ENCODE data around the gene TTLL6. TPM values are rescaled to one million over a fixed set of nuclear protein-coding genes. Genes with fewer than 3 reads are reported as not detected.

The TTLL6 gene
- total RNA-seq, 1 donor: not detected

- no peak overlapping the region for H3K4me3 ChIP-seq (ENCODE audit: insufficient read depth, low read length)
- no peak overlapping the region for H3K4me2 ChIP-seq (ENCODE audit: insufficient read depth, low read length)
- no peak overlapping the region for H2AFZ ChIP-seq (ENCODE audit: low read length)
- no peaks in the 10 kb centered on the region for H3K79me2 ChIP-seq (ENCODE audit: insufficient read depth, low read length)
- H3K36me3 ChIP-seq (ENCODE audit: insufficient read depth, low read length): no peaks in the 10 kb centered on the region
- H3K9me3 ChIP-seq (ENCODE audit: low read depth, low read length): no peaks in the 10 kb centered on the region
- H3K4me1 ChIP-seq (ENCODE audit: insufficient read depth, low read length): peaks cover 11% of the 10 kb centered on the region
- H3K27me3 ChIP-seq (ENCODE audit: insufficient read depth, low read length): peaks cover 31% of the 10 kb centered on the region
- no peak for DNase-seq (ENCODE audit: insufficient read length, low spot score, missing footprints)
- no peaks in the 10 kb centered on the region for H4K20me1 ChIP-seq (ENCODE audit: insufficient read depth, low read length)
- H3K27ac ChIP-seq (ENCODE audit: low read depth, low read length): no peak overlapping the region
- TF ChIP-seq CTCF (IDR thresholded peaks at IDR 0.05; ENCODE audit: extremely low read depth, low read depth, low read length): no peak
Measured at GRCh38 chr17:48792033-48792798, 24.8 kb downstream of the TTLL6 start.

- H3K4me3 ChIP-seq (ENCODE audit: insufficient read depth, low read length): peak overlapping the region; percentile 29
- H3K79me2 ChIP-seq (ENCODE audit: insufficient read depth, low read length): no peaks in the 10 kb centered on the region
- H3K9me3 ChIP-seq (ENCODE audit: low read depth, low read length): no peaks in the 10 kb centered on the region
- H3K27ac ChIP-seq (ENCODE audit: low read depth, low read length): no peak overlapping the region
- H4K20me1 ChIP-seq (ENCODE audit: insufficient read depth, low read length): no peaks in the 10 kb centered on the region
- H3K4me2 ChIP-seq (ENCODE audit: insufficient read depth, low read length): peak overlapping the region; percentile 18
- peak overlapping the region; percentile 32 for H2AFZ ChIP-seq (ENCODE audit: low read length)
- TF ChIP-seq CTCF (IDR thresholded peaks at IDR 0.05; ENCODE audit: extremely low read depth, low read depth, low read length): peak; percentile 92
- H3K27me3 ChIP-seq (ENCODE audit: insufficient read depth, low read length): peaks cover 35% of the 10 kb centered on the region
- peaks cover 11% of the 10 kb centered on the region for H3K4me1 ChIP-seq (ENCODE audit: insufficient read depth, low read length)
- peak; percentile 90 for DNase-seq (ENCODE audit: insufficient read length, low spot score, missing footprints)
- H3K36me3 ChIP-seq (ENCODE audit: insufficient read depth, low read length): no peaks in the 10 kb centered on the region
Measured at GRCh38 chr17:48791128-48792032, 25.6 kb downstream of the TTLL6 start.

- TF ChIP-seq CTCF (IDR thresholded peaks at IDR 0.05; ENCODE audit: extremely low read depth, low read depth, low read length): no peak
- Histone ChIP-seq H4K20me1 (ENCODE audit: insufficient read depth, low read length) (no peaks in the 10 kb centered on the region), H3K4me2 (ENCODE audit: insufficient read depth, low read length) (no peak overlapping the region), H3K4me1 (ENCODE audit: insufficient read depth, low read length) (peaks cover 7% of the 10 kb centered on the region), H2AFZ (ENCODE audit: low read length) (no peak overlapping the region), H3K9me3 (ENCODE audit: low read depth, low read length) (no peaks in the 10 kb centered on the region), H3K27ac (ENCODE audit: low read depth, low read length) (no peak overlapping the region), H3K36me3 (ENCODE audit: insufficient read depth, low read length) (no peaks in the 10 kb centered on the region), H3K4me3 (ENCODE audit: insufficient read depth, low read length) (no peak overlapping the region), H3K79me2 (ENCODE audit: insufficient read depth, low read length) (no peaks in the 10 kb centered on the region), H3K27me3 (ENCODE audit: insufficient read depth, low read length) (peaks cover 42% of the 10 kb centered on the region)
- DNase-seq (ENCODE audit: insufficient read length, low spot score, missing footprints): no peak
Measured at GRCh38 chr17:48790607-48791127, 26.4 kb downstream of the TTLL6 start.

All from osteoblast (primary cell).